PC-3 (cell line): Measurements from ENCODE around the gene SGMS1. TPM values are rescaled to one million over a fixed set of nuclear protein-coding genes. Genes with fewer than 3 reads are reported as not detected.
"Not testable (repeated sequence)": the region's sequence is repeated elsewhere in the genome, so short reads cannot be mapped to it uniquely, and the experiment has no call there.

Experiments
- ATAC-seq: fragments of 200-7000 bp; cut with Tn5 transposase; 2 replicates; pipeline ENCODE4 v1.9.1; 2020; ENCODE audit warnings: mild to moderate bottlenecking, moderate library complexity
- BruUV-seq: library from RNA; stranded (reverse); fragments of 400-500 nt; replicated peaks from 2 replicates; lab custom pipeline; 2021; lab: Mats Ljungman, UMichigan
- CTCF ChIA-PET: fragments of 300-600 bp; sonication (Branson Sonifier 250); formaldehyde crosslinking; loops from one replicate; lab custom pipeline; 2022; ENCODE audit warnings: antibody characterized with exemption; lab: Charles Lee
- POLR2A ChIA-PET: fragments of 300-600 bp; sonication (Branson Sonifier 250); formaldehyde crosslinking; loops from one replicate; lab custom pipeline; 2022; ENCODE audit warnings: antibody characterized with exemption; ENCODE audit not compliant: unreplicated experiment; lab: Charles Lee
- DNase-seq: peaks from one replicate; pipeline ENCODE4 v3.0.0-alpha.2; 2015
- H2AFZ ChIP-seq: fragments of 300-600 bp; sonication (generic); 2 replicates; pipeline ENCODE4 v1.6.0; 2016; ENCODE audit warnings: antibody characterized with exemption, low read length
- H3F3A ChIP-seq: fragments of 300-600 bp; sonication (generic); one replicate; pipeline ENCODE4 v1.6.0; 2017; ENCODE audit warnings: antibody characterized with exemption, low read length, control low read depth, mild to moderate bottlenecking; ENCODE audit not compliant: unreplicated experiment
- H3K27ac ChIP-seq: fragments of 300-600 bp; sonication (generic); 2 replicates; pipeline ENCODE4 v1.5.1; 2016; ENCODE audit warnings: mild to moderate bottlenecking, low read length
- H3K27me3 ChIP-seq: fragments of 300-600 bp; sonication (generic); 2 replicates; pipeline ENCODE4 v1.6.1; 2016; ENCODE audit warnings: low read length, mixed read lengths
- H3K36me3 ChIP-seq: fragments of 300-600 bp; sonication (generic); 2 replicates; pipeline ENCODE4 v1.6.1; 2016; ENCODE audit warnings: low read depth, mixed run types, low read length, mixed read lengths
- H3K4me1 ChIP-seq: fragments of 300-600 bp; sonication (generic); 2 replicates; pipeline ENCODE4 v1.5.1; 2016; ENCODE audit warnings: low read length; ENCODE audit not compliant: insufficient read depth
- H3K4me2 ChIP-seq: fragments of 300-600 bp; sonication (generic); 2 replicates; pipeline ENCODE4 v1.6.0; 2016; ENCODE audit warnings: low read length
- H3K4me3 ChIP-seq: fragments of 300-600 bp; sonication (generic); 2 replicates; pipeline ENCODE4 v1.5.1; 2016; ENCODE audit warnings: mild to moderate bottlenecking, low read length, mixed read lengths
- H3K79me2 ChIP-seq: fragments of 300-600 bp; sonication (generic); 2 replicates; pipeline ENCODE4 v1.6.1; 2017; ENCODE audit warnings: low read length, mixed read lengths
- H3K9ac ChIP-seq: fragments of 300-600 bp; sonication (generic); 2 replicates; pipeline ENCODE4 v1.6.0; 2016; ENCODE audit warnings: mild to moderate bottlenecking, low read length
- H3K9me2 ChIP-seq: fragments of 300-600 bp; sonication (generic); replicated peaks from 2 replicates; pipeline ENCODE4 v1.6.1; 2016; ENCODE audit warnings: mixed run types, low read length, mixed read lengths
- H3K9me3 ChIP-seq: fragments of 300-600 bp; sonication (generic); 2 replicates; pipeline ENCODE4 v1.6.1; 2016; ENCODE audit warnings: low read length, mixed read lengths
- H4K20me1 ChIP-seq: fragments of 300-600 bp; sonication (generic); 2 replicates; pipeline ENCODE4 v1.6.1; 2016; ENCODE audit warnings: low read length, mixed read lengths
- CTCF ChIP-seq: fragments of 300-600 bp; sonication (generic); conservative IDR thresholded peaks from 2 replicates; pipeline ENCODE4 v1.5.1; 2017; ENCODE audit warnings: antibody characterized with exemption, low read depth, mild to moderate bottlenecking, low read length
- EZH2 ChIP-seq: fragments of 300-600 bp; sonication (generic); IDR thresholded peaks from one replicate; pipeline ENCODE4 v1.6.1; 2017; ENCODE audit warnings: antibody characterized with exemption, mild to moderate bottlenecking, low read length; ENCODE audit not compliant: unreplicated experiment
- EZH2phosphoT487 ChIP-seq: fragments of 300-600 bp; sonication (generic); IDR thresholded peaks from 2 replicates; pipeline ENCODE4 v1.6.1; 2018; ENCODE audit warnings: mild to moderate bottlenecking, antibody characterized with exemption, low read length, borderline replicate concordance
- intact Hi-C: fragments of 100-400 bp; cut with micrococcal nuclease; formaldehyde crosslinking; loops from 2 replicates; pipeline ENCODE4 v1.9.0; 2023
- total RNA-seq: library from RNA; depleted of rRNA; stranded (reverse); fragments of >200 nt; gene quantifications from 2 replicates; pipeline ENCODE4 v1.2.3, GENCODE V29; 2014

Gene SGMS1
- total RNA-seq, 1 experiment from 2014 or later, result 61.4 TPM

DNA sequence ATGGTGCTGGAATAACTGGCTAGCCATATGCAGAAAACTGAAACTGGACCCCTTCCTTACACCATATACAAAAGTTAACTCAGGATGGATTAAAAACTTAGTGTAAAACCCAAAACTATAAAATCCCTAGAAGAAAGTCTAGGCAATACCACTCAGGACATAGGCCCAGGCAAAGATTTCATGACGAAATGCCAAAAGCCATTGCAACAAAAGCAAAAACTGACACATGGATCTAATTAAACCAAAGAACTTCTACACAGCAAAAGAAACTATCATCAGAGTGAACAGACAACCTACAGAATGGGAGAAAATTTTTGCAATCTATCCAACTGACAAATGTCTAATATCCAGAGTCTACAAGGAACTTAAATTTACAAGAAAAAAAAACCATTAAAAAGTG is 75.3 kb downstream of the SGMS1 start:
- ATAC-seq, H3K9me2 ChIP-seq, H3K4me3 ChIP-seq, H2AFZ ChIP-seq, H3F3A ChIP-seq, H4K20me1 ChIP-seq, POLR2A ChIA-PET, H3K36me3 ChIP-seq, H3K27ac ChIP-seq, H3K4me2 ChIP-seq, H3K9ac ChIP-seq, intact Hi-C loops, H3K9me3 ChIP-seq, BruUV-seq, H3K4me1 ChIP-seq, DNase-seq, H3K79me2 ChIP-seq, CTCF ChIA-PET, H3K27me3 ChIP-seq: not testable (repeated sequence)

DNA sequence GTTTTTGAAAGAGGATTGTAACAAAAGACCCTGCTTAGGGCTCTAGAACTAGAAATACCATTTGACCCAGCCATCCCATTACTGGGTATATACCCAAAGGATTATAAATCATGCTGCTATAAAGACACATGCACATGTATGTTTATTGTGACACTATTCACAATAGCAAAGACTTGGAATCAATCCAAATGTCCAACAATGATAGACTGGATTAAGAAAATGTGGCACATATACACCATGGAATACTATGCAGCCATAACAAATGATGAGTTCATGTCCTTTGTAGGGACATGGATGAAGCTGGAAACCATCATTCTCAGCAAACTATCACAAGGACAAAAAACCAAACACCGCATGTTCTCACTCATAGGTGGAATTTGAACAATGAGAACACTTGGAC is 77.5 kb downstream of the SGMS1 start:
- H3K27ac ChIP-seq, DNase-seq, H3K79me2 ChIP-seq, H3K4me2 ChIP-seq, H3K27me3 ChIP-seq, H3K4me3 ChIP-seq, H4K20me1 ChIP-seq, H3K9me3 ChIP-seq, H3F3A ChIP-seq, intact Hi-C loops, H3K9ac ChIP-seq, H3K36me3 ChIP-seq, POLR2A ChIA-PET, CTCF ChIA-PET, ATAC-seq, H3K4me1 ChIP-seq, BruUV-seq, H3K9me2 ChIP-seq, H2AFZ ChIP-seq: not testable (repeated sequence)

- TF ChIP-seq EZH2phosphoT487, result no peak
- TF ChIP-seq CTCF, result no peak
- TF ChIP-seq EZH2, result no peak
- no peaks in the 10 kb centered on the region for H3F3A ChIP-seq
- no peaks in the 10 kb centered on the region for H3K27me3 ChIP-seq
- H3K36me3 ChIP-seq, result no peaks in the 10 kb centered on the region
- no peak overlapping the region for H3K27ac ChIP-seq
- no peaks in the 10 kb centered on the region for H4K20me1 ChIP-seq
- H3K9ac ChIP-seq, result no peak overlapping the region
- no peaks in the 10 kb centered on the region for H3K4me1 ChIP-seq
- DNase-seq, result no peak
- no peaks in the 10 kb centered on the region for H3K9me2 ChIP-seq
- H3K4me3 ChIP-seq, result no peak overlapping the region
- peaks cover 9% of the 10 kb centered on the region for H3K79me2 ChIP-seq
- H3K4me2 ChIP-seq, result no peak overlapping the region
- no peaks in the 10 kb centered on the region for H3K9me3 ChIP-seq
- BruUV-seq, result no TSS peak
- ATAC-seq, result no peak
- ChIA-PET POLR2A (no interaction called here), CTCF (no interaction called here)
- H2AFZ ChIP-seq, result no peak overlapping the region
- intact Hi-C loops, result no loop called here
Measured at GRCh38 chr10:50545846-50546245, 77.9 kb downstream of the SGMS1 start.

- no peak for DNase-seq
- Histone ChIP-seq H3K27me3 (no peaks in the 10 kb centered on the region), H3K36me3 (no peaks in the 10 kb centered on the region), H3K27ac (no peak overlapping the region), H3K9me3 (no peaks in the 10 kb centered on the region), H3K79me2 (peaks cover 9% of the 10 kb centered on the region), H3F3A (no peaks in the 10 kb centered on the region), H3K4me3 (no peak overlapping the region), H4K20me1 (no peaks in the 10 kb centered on the region), H3K9me2 (no peaks in the 10 kb centered on the region), H3K4me1 (no peaks in the 10 kb centered on the region), H3K4me2 (no peak overlapping the region), H2AFZ (no peak overlapping the region), H3K9ac (no peak overlapping the region)
- ChIA-PET POLR2A (no interaction called here), CTCF (no interaction called here)
- ATAC-seq, result no peak
- no TSS peak for BruUV-seq
- TF ChIP-seq EZH2phosphoT487 (no peak), EZH2 (no peak), CTCF (no peak)
- intact Hi-C loops, result no loop called here
Measured at GRCh38 chr10:50544857-50545429, 78.8 kb downstream of the SGMS1 start.
